A549 (cell line): ENCODE measurements around the gene POLR2J.

Experiments used
- JUN ChIP-seq, 2 experiments: fragments of >200 bp; sonication (Bioruptor Twin); formaldehyde crosslinking; IDR thresholded peaks; 2 replicates in 1 of 2; 3 replicates in 1 of 2; pipeline ENCODE4 v1.6.1; 2016 to 2017
- JUNB ChIP-seq: fragments of >200 bp; sonication (Bioruptor Twin); formaldehyde crosslinking; IDR thresholded peaks from 2 replicates; pipeline ENCODE4 v1.6.1; 2016
- POLR2A ChIP-seq: IDR thresholded peaks from 2 replicates; pipeline ENCODE4 v1.6.1; 2012; ENCODE audit warnings: mild to moderate bottlenecking, low read length
- RAD21 ChIP-seq, 2 experiments: fragments of >200 bp in 1 of 2; sonication (Bioruptor Twin) in 1 of 2; formaldehyde crosslinking in 1 of 2; IDR thresholded peaks in 1 of 2; conservative IDR thresholded peaks in 1 of 2; 2 replicates in 1 of 2; 3 replicates in 1 of 2; pipeline ENCODE4 v1.6.1; 2012 to 2018; ENCODE audit warnings: inconsistent platforms in 1 of 2
- RFX5 ChIP-seq: fragments of 450-650 bp; IDR thresholded peaks from 2 replicates; pipeline ENCODE4 v1.7.1; 2014; ENCODE audit warnings: antibody characterized with exemption, mild to moderate bottlenecking, moderate library complexity
- ZFP36 ChIP-seq: fragments of 450-650 bp; IDR thresholded peaks from 2 replicates; pipeline ENCODE4 v1.6.1; 2014; ENCODE audit warnings: borderline replicate concordance; ENCODE audit not compliant: partially characterized antibody
- TF ChIP-seq, protein P1 (sequence below): IDR thresholded peaks from 2 replicates; pipeline ENCODE4 v1.6.1; 2012
- TF ChIP-seq, protein P2 (sequence below): fragments of >200 bp; sonication (Bioruptor Twin); formaldehyde crosslinking; IDR thresholded peaks from 3 replicates; pipeline ENCODE4 v1.5.1; 2016

DNA sequence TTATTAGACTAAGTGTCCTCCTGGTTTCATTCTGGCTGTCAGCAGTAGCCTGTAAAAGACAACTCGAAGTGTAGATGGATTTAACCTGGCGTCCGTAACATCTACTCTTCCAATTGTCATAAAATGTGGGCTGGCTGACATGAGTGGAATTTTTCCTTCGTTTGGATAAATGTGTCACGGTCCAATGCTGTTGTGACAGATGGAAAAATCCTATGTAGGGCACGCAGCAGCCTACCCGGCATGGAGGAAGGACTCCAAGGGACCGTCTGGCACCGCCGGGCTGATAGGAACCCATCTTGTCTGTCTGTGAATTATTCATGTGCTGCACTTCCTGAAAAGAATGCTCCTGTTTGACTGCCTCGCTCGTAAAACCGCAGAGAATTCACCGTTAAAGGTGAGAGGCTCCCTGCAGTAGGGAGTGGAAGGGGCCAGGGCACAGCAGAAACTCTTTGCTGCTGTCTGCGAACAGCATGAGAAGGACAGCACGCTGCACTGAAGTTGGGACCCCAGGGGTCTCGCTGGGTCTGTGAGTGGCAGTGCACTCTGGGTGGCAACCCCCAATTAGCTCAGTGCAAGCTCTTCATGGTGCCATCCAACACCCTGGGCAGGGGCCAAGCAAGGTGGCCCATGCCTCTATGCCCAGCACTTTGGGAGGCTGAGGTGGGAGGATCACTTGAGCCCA, 47.0 kb downstream of the POLR2J start:
- TF ChIP-seq, protein P1, sequence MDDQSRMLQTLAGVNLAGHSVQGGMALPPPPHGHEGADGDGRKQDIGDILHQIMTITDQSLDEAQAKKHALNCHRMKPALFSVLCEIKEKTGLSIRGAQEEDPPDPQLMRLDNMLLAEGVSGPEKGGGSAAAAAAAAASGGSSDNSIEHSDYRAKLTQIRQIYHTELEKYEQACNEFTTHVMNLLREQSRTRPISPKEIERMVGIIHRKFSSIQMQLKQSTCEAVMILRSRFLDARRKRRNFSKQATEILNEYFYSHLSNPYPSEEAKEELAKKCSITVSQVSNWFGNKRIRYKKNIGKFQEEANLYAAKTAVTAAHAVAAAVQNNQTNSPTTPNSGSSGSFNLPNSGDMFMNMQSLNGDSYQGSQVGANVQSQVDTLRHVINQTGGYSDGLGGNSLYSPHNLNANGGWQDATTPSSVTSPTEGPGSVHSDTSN = no peak
- TF ChIP-seq POLR2A (no peak), RAD21 (conservative IDR thresholded peaks at IDR 0.05 in 1 of 2, IDR thresholded peaks at IDR 0.05 in 1 of 2) (no peak), RFX5 (no peak), JUNB (no peak), JUN (IDR thresholded peaks at IDR 0.05) (no peak), ZFP36 (no peak)
- TF ChIP-seq, protein P2, sequence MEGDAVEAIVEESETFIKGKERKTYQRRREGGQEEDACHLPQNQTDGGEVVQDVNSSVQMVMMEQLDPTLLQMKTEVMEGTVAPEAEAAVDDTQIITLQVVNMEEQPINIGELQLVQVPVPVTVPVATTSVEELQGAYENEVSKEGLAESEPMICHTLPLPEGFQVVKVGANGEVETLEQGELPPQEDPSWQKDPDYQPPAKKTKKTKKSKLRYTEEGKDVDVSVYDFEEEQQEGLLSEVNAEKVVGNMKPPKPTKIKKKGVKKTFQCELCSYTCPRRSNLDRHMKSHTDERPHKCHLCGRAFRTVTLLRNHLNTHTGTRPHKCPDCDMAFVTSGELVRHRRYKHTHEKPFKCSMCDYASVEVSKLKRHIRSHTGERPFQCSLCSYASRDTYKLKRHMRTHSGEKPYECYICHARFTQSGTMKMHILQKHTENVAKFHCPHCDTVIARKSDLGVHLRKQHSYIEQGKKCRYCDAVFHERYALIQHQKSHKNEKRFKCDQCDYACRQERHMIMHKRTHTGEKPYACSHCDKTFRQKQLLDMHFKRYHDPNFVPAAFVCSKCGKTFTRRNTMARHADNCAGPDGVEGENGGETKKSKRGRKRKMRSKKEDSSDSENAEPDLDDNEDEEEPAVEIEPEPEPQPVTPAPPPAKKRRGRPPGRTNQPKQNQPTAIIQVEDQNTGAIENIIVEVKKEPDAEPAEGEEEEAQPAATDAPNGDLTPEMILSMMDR = no peak
